OCI-LY1 (cell line): ENCODE results near the gene POT1.

Experiments used
- EZH2 ChIP-seq: fragments of 200-600 bp; sonication (generic), shearing (Covaris generic); IDR thresholded peaks from 2 replicates; pipeline ENCODE4 v1.8.0; 2017; ENCODE audit warnings: borderline replicate concordance, mixed run types, mild to moderate bottlenecking, antibody characterized with exemption, low read length, moderate library complexity, mixed read lengths
- TF ChIP-seq, protein P1 (sequence below): fragments of 200-600 bp; sonication (generic), shearing (Covaris generic); IDR thresholded peaks from 2 replicates; pipeline ENCODE4 v1.5.1; 2017; ENCODE audit warnings: mild to moderate bottlenecking, antibody characterized with exemption, low read length, moderate library complexity, mixed read lengths

DNA sequence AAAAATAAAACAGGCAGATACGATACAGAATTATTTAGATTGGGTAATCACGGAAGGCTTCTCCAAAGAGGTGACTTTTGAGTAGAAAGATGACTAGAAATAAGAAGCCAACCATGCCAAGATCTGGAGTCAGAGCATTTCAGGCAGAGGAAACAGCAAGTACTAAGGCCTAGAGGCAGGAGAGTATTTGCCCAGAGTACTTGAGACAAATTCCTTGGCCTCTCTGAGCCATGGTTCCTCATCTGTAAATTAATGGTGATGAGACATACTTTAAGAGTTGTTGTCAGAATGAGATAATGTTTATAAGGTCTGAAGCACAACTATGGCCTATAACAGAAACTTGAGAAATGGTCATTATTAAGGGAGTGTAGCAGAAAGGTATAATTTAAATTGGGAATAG lies 148.2 kb downstream of the POT1 start:
- TF ChIP-seq, protein P1, sequence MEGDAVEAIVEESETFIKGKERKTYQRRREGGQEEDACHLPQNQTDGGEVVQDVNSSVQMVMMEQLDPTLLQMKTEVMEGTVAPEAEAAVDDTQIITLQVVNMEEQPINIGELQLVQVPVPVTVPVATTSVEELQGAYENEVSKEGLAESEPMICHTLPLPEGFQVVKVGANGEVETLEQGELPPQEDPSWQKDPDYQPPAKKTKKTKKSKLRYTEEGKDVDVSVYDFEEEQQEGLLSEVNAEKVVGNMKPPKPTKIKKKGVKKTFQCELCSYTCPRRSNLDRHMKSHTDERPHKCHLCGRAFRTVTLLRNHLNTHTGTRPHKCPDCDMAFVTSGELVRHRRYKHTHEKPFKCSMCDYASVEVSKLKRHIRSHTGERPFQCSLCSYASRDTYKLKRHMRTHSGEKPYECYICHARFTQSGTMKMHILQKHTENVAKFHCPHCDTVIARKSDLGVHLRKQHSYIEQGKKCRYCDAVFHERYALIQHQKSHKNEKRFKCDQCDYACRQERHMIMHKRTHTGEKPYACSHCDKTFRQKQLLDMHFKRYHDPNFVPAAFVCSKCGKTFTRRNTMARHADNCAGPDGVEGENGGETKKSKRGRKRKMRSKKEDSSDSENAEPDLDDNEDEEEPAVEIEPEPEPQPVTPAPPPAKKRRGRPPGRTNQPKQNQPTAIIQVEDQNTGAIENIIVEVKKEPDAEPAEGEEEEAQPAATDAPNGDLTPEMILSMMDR, result no peak
- TF ChIP-seq EZH2, result no peak
